ENCODE results near the gene SRCAP.
"Not testable (repeated sequence)": the region's sequence is repeated elsewhere in the genome, so short reads cannot be mapped to it uniquely, and the experiment has no call there.

DNA sequence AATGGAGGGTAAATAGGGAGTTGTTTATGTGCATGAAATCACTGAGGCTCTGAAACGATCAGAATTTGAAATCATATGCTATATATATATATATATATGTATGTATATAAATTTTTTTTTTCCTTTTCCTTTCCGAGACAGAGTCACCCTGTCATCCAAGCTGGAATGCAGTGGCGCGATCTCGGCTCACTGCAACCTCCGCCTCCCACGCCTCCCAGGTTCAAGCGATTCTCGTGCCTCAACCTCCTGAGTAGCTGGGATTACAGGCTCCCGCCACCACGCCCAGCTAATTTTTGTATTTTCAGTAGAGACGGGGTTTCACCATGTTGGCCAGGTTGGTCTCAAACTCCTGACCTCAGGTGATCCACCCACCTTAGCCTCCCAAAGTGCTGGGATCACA lies 4.1 kb downstream of the SRCAP start:
- TF ChIP-seq CTCF, POLR2A (IDR thresholded peaks at IDR 0.05): not testable (repeated sequence)
